SK-N-SH (cell line): ENCODE data around the gene SLC22A23. TPM values are rescaled to one million over a fixed set of nuclear protein-coding genes. Genes with fewer than 3 reads are reported as not detected.

Experiments used
- CTCF ChIA-PET: fragments of 300-600, 350-600 bp; formaldehyde crosslinking; extraction: SDS; loops from one replicate; lab custom pipeline; 2021; lab: Yijun Ruan, JAX
- POLR2A ChIA-PET: fragments of 350-600 bp; sonication (Branson Sonifier 250); formaldehyde crosslinking; extraction: SDS; loops from one replicate; lab custom pipeline; 2020; ENCODE audit warnings: antibody characterized with exemption, inconsistent platforms; lab: Yijun Ruan, JAX
- DNase-seq: peaks from one replicate; pipeline ENCODE4 v3.0.0; 2012
- H2AFZ ChIP-seq: fragments of 200-600 bp; sonication (generic); 2 replicates; pipeline ENCODE4 v1.8.1; 2016; ENCODE audit warnings: antibody characterized with exemption, mild to moderate bottlenecking, low read depth
- H3F3A ChIP-seq: fragments of 200-600 bp; sonication (generic); replicated peaks from 2 replicates; pipeline ENCODE3; 2016; ENCODE audit warnings: antibody characterized with exemption, mild to moderate bottlenecking; ENCODE audit not compliant: insufficient read depth
- H3K27ac ChIP-seq, 2 experiments: fragments of 200-500 bp in 1 of 2; fragments of 200-600 bp in 1 of 2; sonication (Bioruptor generic) in 1 of 2; sonication (generic), shearing (Covaris generic) in 1 of 2; 2 replicates each; pipeline versions ENCODE4 v1.5.1 to v1.6.1; 2014 to 2016; ENCODE audit warnings: low read depth in 2 of 2, inconsistent platforms in 1 of 2, low read length in 1 of 2, mild to moderate bottlenecking in 1 of 2, mixed read lengths in 1 of 2
- H3K27me3 ChIP-seq: fragments of 200-600 bp; sonication (generic), shearing (Covaris generic); 2 replicates; pipeline ENCODE4 v1.6.1; 2016; ENCODE audit warnings: mixed run types; ENCODE audit not compliant: insufficient read depth
- H3K36me3 ChIP-seq, 2 experiments: fragments of 200-500 bp in 1 of 2; fragments of 200-600 bp in 1 of 2; sonication (Bioruptor generic) in 1 of 2; sonication (generic) in 1 of 2; replicated peaks in 1 of 2; 2 replicates each; pipeline versions ENCODE3 to v1.5.1; 2014 to 2016; ENCODE audit warnings: low read length in 1 of 2, mild to moderate bottlenecking in 1 of 2; ENCODE audit not compliant: insufficient read depth in 2 of 2, control insufficient read depth in 1 of 2
- H3K4me1 ChIP-seq, 2 experiments: fragments of 200-500 bp in 1 of 2; fragments of 200-600 bp in 1 of 2; sonication (Bioruptor generic) in 1 of 2; sonication (generic), shearing (Covaris generic) in 1 of 2; 2 replicates each; pipeline versions ENCODE4 v1.5.1 to v1.6.1; 2014 to 2016; ENCODE audit warnings: low read depth in 1 of 2, low read length in 1 of 2, mixed run types in 1 of 2; ENCODE audit not compliant: insufficient read depth in 2 of 2, control insufficient read depth in 1 of 2
- H3K4me2 ChIP-seq: fragments of 200-600 bp; sonication (generic), shearing (Covaris generic); 2 replicates; pipeline ENCODE4 v1.6.1; 2017; ENCODE audit warnings: mixed run types
- H3K4me3 ChIP-seq, 2 experiments: fragments of 200-500 bp in 1 of 2; fragments of 200-600 bp in 1 of 2; sonication (Bioruptor generic) in 1 of 2; sonication (generic), shearing (Covaris generic) in 1 of 2; 2 replicates each; pipeline versions ENCODE4 v1.5.1 to v1.8.1; 2014 to 2016; ENCODE audit warnings: low read depth in 2 of 2, inconsistent platforms in 1 of 2, low read length in 1 of 2, mild to moderate bottlenecking in 1 of 2, mixed read lengths in 1 of 2, moderate library complexity in 1 of 2
- H3K79me2 ChIP-seq: fragments of 200-600 bp; sonication (generic); 2 replicates; pipeline ENCODE4 v1.8.1; 2017; ENCODE audit warnings: mild to moderate bottlenecking; ENCODE audit not compliant: insufficient read depth
- H3K9ac ChIP-seq: fragments of 200-600 bp; sonication (generic); 2 replicates; pipeline ENCODE4 v1.6.1; 2017; ENCODE audit warnings: mixed run types
- H3K9me2 ChIP-seq: fragments of 200-600 bp; sonication (generic); 2 replicates; pipeline ENCODE4 v1.6.1; 2017; ENCODE audit warnings: mixed run types
- H3K9me3 ChIP-seq: fragments of 200-600 bp; sonication (generic); 2 replicates; pipeline ENCODE4 v1.6.1; 2017; ENCODE audit warnings: mixed run types, mild to moderate bottlenecking, moderate library complexity
- H4K20me1 ChIP-seq: fragments of 200-600 bp; sonication (generic); 2 replicates; pipeline ENCODE4 v1.6.1; 2017; ENCODE audit warnings: mild to moderate bottlenecking, mixed run types; ENCODE audit not compliant: insufficient read depth
- CTCF ChIP-seq: fragments of 200-600 bp; sonication (generic); IDR thresholded peaks from 2 replicates; pipeline ENCODE4 v1.6.1; 2017; ENCODE audit warnings: antibody characterized with exemption, mild to moderate bottlenecking, moderate library complexity
- FOXM1 ChIP-seq: IDR thresholded peaks from 2 replicates; pipeline ENCODE4 v1.4.0; 2012; ENCODE audit warnings: low read depth, mild to moderate bottlenecking
- MXI1 ChIP-seq: IDR thresholded peaks from 2 replicates; pipeline ENCODE4 v1.6.1; 2012; ENCODE audit warnings: mild to moderate bottlenecking, low read depth, low read length, improper control_type of control experiment
- PBX3 ChIP-seq: IDR thresholded peaks from 2 replicates; pipeline ENCODE4; 2012
- RAD21 ChIP-seq: IDR thresholded peaks from 2 replicates; pipeline ENCODE4 v1.6.1; 2012; ENCODE audit warnings: mild to moderate bottlenecking, low read length
- TAF1 ChIP-seq: IDR thresholded peaks from 2 replicates; pipeline ENCODE4 v1.6.1; 2012; ENCODE audit warnings: low read depth, mild to moderate bottlenecking, low read length, moderate library complexity, borderline replicate concordance
- USF2 ChIP-seq: fragments of 150-350 bp; IDR thresholded peaks from 2 replicates; pipeline ENCODE4 v1.6.1; 2017; ENCODE audit warnings: antibody characterized with exemption, low read length, low read depth, borderline replicate concordance
- YY1 ChIP-seq: IDR thresholded peaks from 2 replicates; pipeline ENCODE4 v1.4.0; 2012; ENCODE audit warnings: low read depth, mild to moderate bottlenecking
- ZBTB33 ChIP-seq: IDR thresholded peaks from 2 replicates; pipeline ENCODE4 v1.4.0; 2012; ENCODE audit warnings: low read depth, borderline replicate concordance
- WGBS: methylation state at CpG from one replicate; pipeline ENCODE4 v1.1.6; 2017; ENCODE audit warnings: low lambda C conversion rate; 5-methylcytosine and 5-hydroxymethylcytosine counted together
- polyA plus RNA-seq, 3 experiments: library from polyadenylated mRNA; depleted of rRNA; stranded (reverse); fragments of >200 nt; gene quantifications; 2 replicates each; pipeline ENCODE4 v1.2.3, GENCODE V29; 2012
- TF ChIP-seq, protein P1 (sequence below): fragments of 150-350 bp; IDR thresholded peaks from 2 replicates; pipeline ENCODE4 v1.6.1; 2016; ENCODE audit warnings: mild to moderate bottlenecking, low read depth, low read length

SLC22A23 gene
- polyA plus RNA-seq, 1 of the 3 experiments (the other 2 are of a cell fraction) = not detected

DNA sequence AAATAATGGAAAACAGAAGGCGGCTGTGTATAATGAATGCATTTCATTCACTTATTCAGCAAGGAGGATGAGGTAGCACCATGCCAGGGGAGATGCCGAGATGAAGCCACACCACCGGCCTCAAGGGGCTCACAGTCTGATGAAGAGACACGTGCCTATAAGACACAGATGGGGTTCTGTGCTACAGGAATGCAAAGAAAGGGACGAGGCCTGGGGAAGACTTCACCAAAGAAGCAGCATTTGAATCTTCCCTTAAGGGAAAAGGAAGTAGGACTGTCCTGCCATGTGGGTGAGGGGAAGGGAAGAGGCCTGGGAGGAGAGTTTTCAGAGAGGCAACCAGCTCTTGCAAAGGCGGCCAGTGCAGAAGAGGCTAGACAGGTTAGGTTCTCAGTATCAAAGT is 99.2 kb downstream of the SLC22A23 start:
- Histone ChIP-seq H4K20me1 (no peaks in the 10 kb centered on the region), H3F3A (peaks cover 5% of the 10 kb centered on the region), H3K27ac (no peak overlapping the region), H3K9me2 (no peaks in the 10 kb centered on the region), H3K36me3 (no peaks in the 10 kb centered on the region), H3K4me3 (no peak overlapping the region), H3K4me1 (peaks cover 0 to 9% of the 10 kb centered on the region in 2 experiments; a peak in 1 of 4 replicates), H3K27me3 (peaks cover 16% of the 10 kb centered on the region; the same call in 1 of the 2 replicates), H3K79me2 (no peaks in the 10 kb centered on the region), H2AFZ (no peak overlapping the region), H3K9ac (no peak overlapping the region), H3K4me2 (no peak overlapping the region), H3K9me3 (no peaks in the 10 kb centered on the region)
- no peak for DNase-seq
- 63% methylated on average over 6 of the region's 6 CpGs for WGBS
- no peak for TF ChIP-seq RAD21
- TF ChIP-seq TAF1 = no peak
- no peak for TF ChIP-seq FOXM1
- TF ChIP-seq USF2 = no peak
- no peak for TF ChIP-seq CTCF
- TF ChIP-seq MXI1 = no peak
- TF ChIP-seq YY1 = no peak
- TF ChIP-seq PBX3 = no peak
- TF ChIP-seq, protein P1, sequence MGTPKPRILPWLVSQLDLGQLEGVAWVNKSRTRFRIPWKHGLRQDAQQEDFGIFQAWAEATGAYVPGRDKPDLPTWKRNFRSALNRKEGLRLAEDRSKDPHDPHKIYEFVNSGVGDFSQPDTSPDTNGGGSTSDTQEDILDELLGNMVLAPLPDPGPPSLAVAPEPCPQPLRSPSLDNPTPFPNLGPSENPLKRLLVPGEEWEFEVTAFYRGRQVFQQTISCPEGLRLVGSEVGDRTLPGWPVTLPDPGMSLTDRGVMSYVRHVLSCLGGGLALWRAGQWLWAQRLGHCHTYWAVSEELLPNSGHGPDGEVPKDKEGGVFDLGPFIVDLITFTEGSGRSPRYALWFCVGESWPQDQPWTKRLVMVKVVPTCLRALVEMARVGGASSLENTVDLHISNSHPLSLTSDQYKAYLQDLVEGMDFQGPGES = no peak
- no peak for TF ChIP-seq ZBTB33
- ChIA-PET POLR2A (no interaction called here), CTCF (no interaction called here)
